ENCODE data around the gene SRM. TPM values are rescaled to one million over a fixed set of nuclear protein-coding genes. Genes with fewer than 3 reads are reported as not detected.
A peak's percentile ranks its signal among the peaks of the same experiment; 100 is the strongest.
"Not testable (repeated sequence)": the region's sequence is repeated elsewhere in the genome, so short reads cannot be mapped to it uniquely, and the experiment has no call there.

SRM gene
- total RNA-seq, 1 donor from 2014 or later, result 75.3 TPM

GRCh38 chr1:11051121-11051520 lies 8.7 kb downstream of the SRM start:
- DNase-seq (ENCODE audit: low spot score); ATAC-seq; intact Hi-C loops (cut with DNase I): not testable (repeated sequence)

GRCh38 chr1:11046625-11047365 lies 13.0 kb downstream of the SRM start, which contains the start of gene MASP2:
Gene MASP2 (minus strand): TSS chr1:11047239. CDS start chr1:11047207, 32 bp downstream.
- intact Hi-C loops (cut with DNase I), result no loop called here
- DNase-seq (ENCODE audit: low spot score) (peak; percentile 52), ATAC-seq (peak; percentile 33)

- ATAC-seq (no peak), DNase-seq (ENCODE audit: low spot score) (peak; percentile 56)
- intact Hi-C loops (cut with DNase I), result no loop called here
Measured at GRCh38 chr1:11046270-11046566, 13.6 kb downstream of the SRM start.

GRCh38 chr1:11045428-11046269 lies 14.2 kb downstream of the SRM start:
- DNase-seq (ENCODE audit: low spot score), result peak; percentile 50
- intact Hi-C loops (cut with DNase I), result no loop called here
- peak; percentile 9 for ATAC-seq

GRCh38 chr1:11044849-11045427 lies 14.9 kb downstream of the SRM start:
- intact Hi-C loops (cut with DNase I), result no loop called here
- peak; percentile 38 for DNase-seq (ENCODE audit: low spot score)
- ATAC-seq, result peak; percentile 18

- DNase-seq (ENCODE audit: low spot score) (no peak), ATAC-seq (no peak)
- intact Hi-C loops (cut with DNase I), result no loop called here
Measured at GRCh38 chr1:11044086-11044848, 15.6 kb downstream of the SRM start.

GRCh38 chr1:11042995-11043874 lies 16.6 kb downstream of the SRM start:
- no peak for ATAC-seq
- intact Hi-C loops (cut with DNase I), result no loop called here
- DNase-seq (ENCODE audit: low spot score), result no peak

GRCh38 chr1:11042065-11042464 lies 17.8 kb downstream of the SRM start:
- DNase-seq (ENCODE audit: low spot score), result no peak
- no peak for ATAC-seq
- intact Hi-C loops (cut with DNase I), result no loop called here

GRCh38 chr1:11041048-11041447 lies 18.8 kb downstream of the SRM start:
- ATAC-seq, result no peak
- DNase-seq (ENCODE audit: low spot score), result no peak
- intact Hi-C loops (cut with DNase I), result no loop called here

- intact Hi-C loops (cut with DNase I); ATAC-seq; DNase-seq (ENCODE audit: low spot score): not testable (repeated sequence)
Measured at GRCh38 chr1:11040105-11040429, 19.8 kb downstream of the SRM start.

GRCh38 chr1:11039351-11040104 lies 20.3 kb downstream of the SRM start:
- ATAC-seq (no peak), DNase-seq (ENCODE audit: low spot score) (no peak)
- intact Hi-C loops (cut with DNase I), result loop anchor here (5.0 kb wide), 1 partner anchor 603 kb away; no protein-coding TSS in a partner anchor

GRCh38 chr1:11037740-11038182 lies 22.1 kb downstream of the SRM start:
- intact Hi-C loops (cut with DNase I), result loop anchor here (5.0 kb wide), 1 partner anchor 605 kb away; no protein-coding TSS in a partner anchor
- DNase-seq (ENCODE audit: low spot score) (peak; percentile 95), ATAC-seq (peak; percentile 96)

- not testable (repeated sequence) for ATAC-seq
Measured at GRCh38 chr1:11037019-11037739, 22.6 kb downstream of the SRM start.

GRCh38 chr1:11031624-11032262 lies 28.1 kb downstream of the SRM start:
- no peak for DNase-seq (ENCODE audit: low spot score)
- ATAC-seq, result no peak
- intact Hi-C loops (cut with DNase I), result no loop called here

More at GRCh38 chr1:11037019-11037739, 22.6 kb downstream of the SRM start:
- not testable (repeated sequence) for DNase-seq (ENCODE audit: low spot score)
- intact Hi-C loops (cut with DNase I), result loop anchor here (5.0 kb wide), 1 partner anchor 605 kb away; no protein-coding TSS in a partner anchor

GRCh38 chr1:11030865-11031264 lies 29.0 kb downstream of the SRM start:
- ATAC-seq (no peak), DNase-seq (ENCODE audit: low spot score) (no peak)
- intact Hi-C loops (cut with DNase I), result no loop called here

- intact Hi-C loops (cut with DNase I), result no loop called here
Measured at GRCh38 chr1:11028018-11028417, 31.8 kb downstream of the SRM start.

More at GRCh38 chr1:11028018-11028417, 31.8 kb downstream of the SRM start:
- DNase-seq (ENCODE audit: low spot score) (no peak), ATAC-seq (no peak)
